GM18502 (cell line): ENCODE measurements around the gene GNL1.

Experiments
- ATAC-seq: cut with Tn5 transposase; IDR thresholded peaks from one replicate; pipeline ENCODE4 v1.9.1; 2021; ENCODE audit warnings: mild to moderate bottlenecking; ENCODE audit not compliant: unreplicated experiment, poor library complexity

The GNL1 gene

GRCh38 chr6:30556066-30556905 lies at the start of gene GNL1:
Gene GNL1 (minus strand): TSS chr6:30556489. CDS start chr6:30556203, 286 bp downstream.
- peak; percentile 81 for ATAC-seq

GRCh38 chr6:30603961-30604360 lies 47.7 kb upstream of the GNL1 start:
- no peak for ATAC-seq

- ATAC-seq, result no peak
Measured at GRCh38 chr6:30601815-30602641, 45.7 kb upstream of the GNL1 start.

- ATAC-seq, result no peak
Measured at GRCh38 chr6:30601436-30601814, 45.1 kb upstream of the GNL1 start.

- no peak for ATAC-seq
Measured at GRCh38 chr6:30600451-30600961, 44.2 kb upstream of the GNL1 start.

GRCh38 chr6:30599625-30600324 lies 43.5 kb upstream of the GNL1 start:
- no peak for ATAC-seq

GRCh38 chr6:30598912-30599624 lies 42.8 kb upstream of the GNL1 start:
- ATAC-seq, result no peak

GRCh38 chr6:30597315-30598144 lies 41.2 kb upstream of the GNL1 start:
- peak; percentile 58 for ATAC-seq

GRCh38 chr6:30592287-30592686 lies 36.0 kb upstream of the GNL1 start:
- ATAC-seq, result no peak

- no peak for ATAC-seq
Measured at GRCh38 chr6:30591008-30591407, 34.7 kb upstream of the GNL1 start.

GRCh38 chr6:30590509-30590908 lies 34.2 kb upstream of the GNL1 start:
- ATAC-seq, result no peak

- no peak for ATAC-seq
Measured at GRCh38 chr6:30589754-30590358, 33.6 kb upstream of the GNL1 start.

GRCh38 chr6:30583921-30584320 lies 27.6 kb upstream of the GNL1 start:
- ATAC-seq, result no peak

GRCh38 chr6:30578051-30578450 lies 21.8 kb upstream of the GNL1 start:
- no peak for ATAC-seq

- no peak for ATAC-seq
Measured at GRCh38 chr6:30573113-30573512, 16.8 kb upstream of the GNL1 start.

GRCh38 chr6:30572148-30572547 lies 15.9 kb upstream of the GNL1 start:
- no peak for ATAC-seq

GRCh38 chr6:30571762-30572082 lies 15.4 kb upstream of the GNL1 start:
- no peak for ATAC-seq

- ATAC-seq, result peak; percentile 93
Measured at GRCh38 chr6:30571075-30571761, 14.9 kb upstream of the GNL1 start, which contains the start of gene ABCF1. Gene ABCF1 (plus strand): TSS chr6:30571442. CDS start chr6:30571488, 46 bp downstream.
